ENCODE data around the gene MEFV.
"Not testable (repeated sequence)": the region's sequence is repeated elsewhere in the genome, so short reads cannot be mapped to it uniquely, and the experiment has no call there.

The MEFV gene

GRCh38 chr16:3256146-3256865, at the start of gene MEFV:
TSS of gene MEFV (minus strand) at chr16:3256633. CDS start at chr16:3256587, 46 bp downstream.
- DNase-seq: no peak

- no peak for DNase-seq
Observed at GRCh38 chr16:3306078-3306477, 49.6 kb upstream of the MEFV start.

- DNase-seq: peak; percentile 84
Observed at GRCh38 chr16:3305109-3306068, 49.0 kb upstream of the MEFV start, which contains the start of the genes TIGD7 and ZNF75A. TSS of gene TIGD7 (minus strand) at chr16:3305430. CDS start at chr16:3300614, 4,816 bp downstream. TSS of gene ZNF75A (plus strand) at chr16:3305497. CDS start at chr16:3308429, 2,932 bp downstream.

GRCh38 chr16:3304370-3304769, 47.9 kb upstream of the MEFV start:
- DNase-seq: no peak

GRCh38 chr16:3295783-3296182, 39.4 kb upstream of the MEFV start:
- no peak for DNase-seq

- no peak for DNase-seq
Observed at GRCh38 chr16:3295209-3295608, 38.8 kb upstream of the MEFV start.

- no peak for DNase-seq
Observed at GRCh38 chr16:3292604-3293003, 36.2 kb upstream of the MEFV start.

GRCh38 chr16:3289998-3290673, 33.7 kb upstream of the MEFV start:
- DNase-seq: no peak

GRCh38 chr16:3285131-3285530, 28.7 kb upstream of the MEFV start:
- no peak for DNase-seq

GRCh38 chr16:3283543-3284447, 27.4 kb upstream of the MEFV start:
- no peak for DNase-seq

GRCh38 chr16:3282730-3283542, 26.5 kb upstream of the MEFV start, which contains the start of gene ZNF263:
TSS of gene ZNF263 (plus strand) at chr16:3283491. CDS start at chr16:3283819, 328 bp downstream.
- DNase-seq: peak; percentile 96

GRCh38 chr16:3282103-3282729, 25.8 kb upstream of the MEFV start:
- DNase-seq: peak; percentile 81

- DNase-seq: no peak
Observed at GRCh38 chr16:3281222-3281820, 24.9 kb upstream of the MEFV start.

GRCh38 chr16:3276679-3277078, 20.2 kb upstream of the MEFV start:
- DNase-seq: no peak

GRCh38 chr16:3274947-3275346, 18.5 kb upstream of the MEFV start:
- DNase-seq: no peak

GRCh38 chr16:3274490-3274889, 18.1 kb upstream of the MEFV start:
- no peak for DNase-seq

- DNase-seq: not testable (repeated sequence)
Observed at GRCh38 chr16:3271281-3271680, 14.8 kb upstream of the MEFV start.

- not testable (repeated sequence) for DNase-seq
Observed at GRCh38 chr16:3270718-3271117, 14.3 kb upstream of the MEFV start.

- DNase-seq: no peak
Observed at GRCh38 chr16:3268294-3268693, 11.9 kb upstream of the MEFV start.
